Stimulated activated CD4-positive, alpha-beta T cell treated with anti-CD3 and anti-CD28 coated beads, Interleukin-12 subunit alpha, Interleukin-12 subunit beta, amount 100 ng/mL, for 4 hours (primary cell): ENCODE data around the gene TRIM49C.
"Not testable (repeated sequence)": the region's sequence is repeated elsewhere in the genome, so short reads cannot be mapped to it uniquely, and the experiment has no call there.

Source experiments
- DNase-seq: peaks from one replicate; pipeline ENCODE4 v3.0.0-alpha.2; 2020

The TRIM49C gene

GRCh38 chr11:90030806-90031205 is at the start of gene TRIM49C:
TSS of gene TRIM49C (plus strand) at chr11:90031106. CDS start at chr11:90035212, 4,106 bp downstream.
- not testable (repeated sequence) for DNase-seq

- DNase-seq, result not testable (repeated sequence)
Measured at GRCh38 chr11:90024184-90024583, 6.7 kb upstream of the TRIM49C start.

GRCh38 chr11:90051591-90052209 is 20.8 kb downstream of the TRIM49C start:
- DNase-seq, result not testable (repeated sequence)

GRCh38 chr11:90052311-90052710 is 21.4 kb downstream of the TRIM49C start:
- DNase-seq, result not testable (repeated sequence)

GRCh38 chr11:90053545-90053944 is 22.6 kb downstream of the TRIM49C start:
- DNase-seq, result not testable (repeated sequence)

GRCh38 chr11:90085650-90086049 is 54.7 kb downstream of the TRIM49C start, which contains the start of gene UBTFL1:
TSS of gene UBTFL1 (plus strand) at chr11:90085950. CDS start at chr11:90085950, 0 bp downstream.
- not testable (repeated sequence) for DNase-seq

- not testable (repeated sequence) for DNase-seq
Measured at GRCh38 chr11:90088731-90089130, 57.8 kb downstream of the TRIM49C start.
